GM21526 (cell line): Measurements from ENCODE around the gene DLX6.

Experiments used
- ATAC-seq: cut with Tn5 transposase; IDR thresholded peaks from one replicate; pipeline ENCODE4 v1.9.1; 2021; ENCODE audit warnings: moderate library complexity; ENCODE audit not compliant: unreplicated experiment, low FRiP score

The DLX6 gene

GRCh38 chr7:97005183-97006054 lies at the start of gene DLX6:
Gene DLX6 (plus strand): TSS chr7:97005553. CDS start chr7:97005978, 425 bp downstream.
- no peak for ATAC-seq

GRCh38 chr7:96959135-96959534 lies 46.2 kb upstream of the DLX6 start:
- ATAC-seq: no peak

- no peak for ATAC-seq
Observed at GRCh38 chr7:96962221-96962885, 43.0 kb upstream of the DLX6 start.

- no peak for ATAC-seq
Observed at GRCh38 chr7:96968981-96969380, 36.4 kb upstream of the DLX6 start.

GRCh38 chr7:96970739-96971138 lies 34.6 kb upstream of the DLX6 start:
- no peak for ATAC-seq

- no peak for ATAC-seq
Observed at GRCh38 chr7:96973986-96974385, 31.4 kb upstream of the DLX6 start.

- ATAC-seq: no peak
Observed at GRCh38 chr7:96976106-96976505, 29.2 kb upstream of the DLX6 start.

GRCh38 chr7:96977445-96977844 lies 27.9 kb upstream of the DLX6 start:
- ATAC-seq: no peak

- ATAC-seq: no peak
Observed at GRCh38 chr7:96979551-96980276, 25.6 kb upstream of the DLX6 start.

GRCh38 chr7:96982586-96982985 lies 22.8 kb upstream of the DLX6 start:
- ATAC-seq: no peak

GRCh38 chr7:96985992-96986391 lies 19.4 kb upstream of the DLX6 start:
- no peak for ATAC-seq

GRCh38 chr7:96986901-96987300 lies 18.5 kb upstream of the DLX6 start:
- ATAC-seq: no peak

GRCh38 chr7:96987719-96988118 lies 17.6 kb upstream of the DLX6 start:
- ATAC-seq: no peak

- no peak for ATAC-seq
Observed at GRCh38 chr7:96989241-96989858, 16.0 kb upstream of the DLX6 start.

GRCh38 chr7:96989859-96990317 lies 15.5 kb upstream of the DLX6 start:
- ATAC-seq: no peak

- ATAC-seq: no peak
Observed at GRCh38 chr7:96991546-96992191, 13.7 kb upstream of the DLX6 start.

- ATAC-seq: no peak
Observed at GRCh38 chr7:96992192-96993005, 13.0 kb upstream of the DLX6 start.

GRCh38 chr7:96993094-96993865 lies 12.1 kb upstream of the DLX6 start:
- no peak for ATAC-seq

GRCh38 chr7:96993980-96994379 lies 11.4 kb upstream of the DLX6 start:
- ATAC-seq: no peak
